BE2C (cell line): ENCODE measurements around the gene RANBP17.

Source experiments
- DNase-seq: peaks from one replicate; pipeline ENCODE4 v3.0.0-alpha.2; 2020
- H3K27me3 ChIP-seq: fragments of 250-450 bp; sonication (Bioruptor Pico); 2 replicates; pipeline ENCODE4 v1.5.1; 2020; ENCODE audit warnings: mild to moderate bottlenecking
- H3K36me3 ChIP-seq: fragments of 250-450 bp; sonication (Bioruptor Pico); 2 replicates; pipeline ENCODE4 v1.5.1; 2020; ENCODE audit warnings: mild to moderate bottlenecking
- H3K4me1 ChIP-seq: fragments of 250-450 bp; sonication (Bioruptor Pico); 2 replicates; pipeline ENCODE4 v1.5.1; 2020
- H3K4me3 ChIP-seq: 2 replicates; pipeline ENCODE4 v1.5.1; 2011; ENCODE audit warnings: low read depth, low read length
- H3K9me3 ChIP-seq: fragments of 250-450 bp; sonication (Bioruptor Pico); 2 replicates; pipeline ENCODE4 v1.5.1; 2020
- TF ChIP-seq, protein P1 (sequence below): IDR thresholded peaks from 2 replicates; pipeline ENCODE4 v1.5.1; 2012; ENCODE audit warnings: mild to moderate bottlenecking, low read depth, low read length

Gene RANBP17

DNA sequence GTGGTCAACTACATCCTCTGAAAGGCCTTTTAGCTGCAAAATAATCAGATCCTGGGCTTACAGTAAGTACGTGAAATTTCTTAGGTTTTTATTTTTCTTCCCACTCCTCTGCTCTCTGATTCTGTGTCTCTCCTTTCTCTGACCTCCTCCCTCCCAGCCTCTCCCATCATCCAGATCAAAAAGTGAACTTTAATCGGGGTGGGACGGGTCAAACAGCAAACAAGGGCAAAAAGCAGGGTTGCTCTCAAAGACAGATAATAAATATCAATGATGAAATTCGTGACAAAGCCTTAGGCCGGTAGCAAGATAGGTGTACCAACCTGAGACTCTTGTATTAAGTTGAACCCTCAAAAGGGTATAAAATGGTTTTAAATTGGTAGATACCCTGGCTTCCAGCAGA lies 76.1 kb downstream of the RANBP17 start:
- H3K4me1 ChIP-seq: no peaks in the 10 kb centered on the region
- H3K4me3 ChIP-seq: no peak overlapping the region
- H3K27me3 ChIP-seq: no peaks in the 10 kb centered on the region
- H3K9me3 ChIP-seq: no peaks in the 10 kb centered on the region
- H3K36me3 ChIP-seq: peaks cover 3% of the 10 kb centered on the region; the same call in 1 of the 2 replicates
- TF ChIP-seq, protein P1, sequence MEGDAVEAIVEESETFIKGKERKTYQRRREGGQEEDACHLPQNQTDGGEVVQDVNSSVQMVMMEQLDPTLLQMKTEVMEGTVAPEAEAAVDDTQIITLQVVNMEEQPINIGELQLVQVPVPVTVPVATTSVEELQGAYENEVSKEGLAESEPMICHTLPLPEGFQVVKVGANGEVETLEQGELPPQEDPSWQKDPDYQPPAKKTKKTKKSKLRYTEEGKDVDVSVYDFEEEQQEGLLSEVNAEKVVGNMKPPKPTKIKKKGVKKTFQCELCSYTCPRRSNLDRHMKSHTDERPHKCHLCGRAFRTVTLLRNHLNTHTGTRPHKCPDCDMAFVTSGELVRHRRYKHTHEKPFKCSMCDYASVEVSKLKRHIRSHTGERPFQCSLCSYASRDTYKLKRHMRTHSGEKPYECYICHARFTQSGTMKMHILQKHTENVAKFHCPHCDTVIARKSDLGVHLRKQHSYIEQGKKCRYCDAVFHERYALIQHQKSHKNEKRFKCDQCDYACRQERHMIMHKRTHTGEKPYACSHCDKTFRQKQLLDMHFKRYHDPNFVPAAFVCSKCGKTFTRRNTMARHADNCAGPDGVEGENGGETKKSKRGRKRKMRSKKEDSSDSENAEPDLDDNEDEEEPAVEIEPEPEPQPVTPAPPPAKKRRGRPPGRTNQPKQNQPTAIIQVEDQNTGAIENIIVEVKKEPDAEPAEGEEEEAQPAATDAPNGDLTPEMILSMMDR: no peak
- no peak for DNase-seq

DNA sequence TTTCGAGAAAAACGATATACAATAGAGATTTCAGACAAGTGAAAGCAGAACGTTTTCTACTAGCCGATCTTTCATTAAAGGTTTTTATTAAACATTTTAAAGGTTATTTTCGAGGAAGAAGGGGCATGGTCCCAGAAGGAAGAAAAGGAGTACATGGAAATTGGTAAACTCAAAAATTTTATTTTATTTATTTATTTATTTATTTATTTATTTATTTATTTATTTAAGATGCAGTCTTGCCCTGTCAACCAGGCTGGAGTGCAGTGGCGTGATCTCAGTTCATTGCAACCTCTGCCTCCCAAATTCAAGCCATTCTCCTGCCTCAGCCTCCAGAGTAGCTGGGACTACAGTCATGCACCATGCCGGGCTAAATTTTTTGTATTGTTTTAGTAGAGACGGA lies 77.4 kb downstream of the RANBP17 start:
- H3K9me3 ChIP-seq: no peaks in the 10 kb centered on the region
- no peaks in the 10 kb centered on the region for H3K27me3 ChIP-seq
- no peaks in the 10 kb centered on the region for H3K4me1 ChIP-seq
- no peak overlapping the region for H3K4me3 ChIP-seq
- TF ChIP-seq, protein P1: no peak
- DNase-seq: no peak
- peaks cover 3% of the 10 kb centered on the region; the same call in 1 of the 2 replicates for H3K36me3 ChIP-seq

DNA sequence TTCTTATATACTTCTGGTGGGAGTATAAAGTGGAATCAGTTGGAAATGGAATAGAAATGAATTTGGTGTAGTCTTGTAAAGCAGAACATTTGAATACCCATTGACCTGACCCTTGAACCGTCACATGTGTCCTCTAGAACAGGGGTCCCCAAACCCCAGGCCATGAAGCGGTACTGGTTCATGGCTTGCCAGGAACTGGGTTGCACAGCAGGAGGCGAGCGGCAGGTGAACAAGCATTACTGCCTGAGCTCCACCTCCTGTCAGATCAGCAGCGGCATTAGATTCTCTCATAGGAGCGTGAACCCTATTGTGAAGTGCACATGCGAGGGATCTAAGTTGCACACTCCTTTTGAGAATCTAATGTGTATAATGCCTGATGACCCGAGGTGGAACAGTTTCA lies 80.0 kb downstream of the RANBP17 start:
- no peaks in the 10 kb centered on the region for H3K9me3 ChIP-seq
- no peak overlapping the region for H3K4me3 ChIP-seq
- TF ChIP-seq, protein P1: no peak
- H3K36me3 ChIP-seq: peaks cover 3% of the 10 kb centered on the region; the same call in 1 of the 2 replicates
- no peaks in the 10 kb centered on the region for H3K4me1 ChIP-seq
- no peak for DNase-seq
- H3K27me3 ChIP-seq: no peaks in the 10 kb centered on the region

DNA sequence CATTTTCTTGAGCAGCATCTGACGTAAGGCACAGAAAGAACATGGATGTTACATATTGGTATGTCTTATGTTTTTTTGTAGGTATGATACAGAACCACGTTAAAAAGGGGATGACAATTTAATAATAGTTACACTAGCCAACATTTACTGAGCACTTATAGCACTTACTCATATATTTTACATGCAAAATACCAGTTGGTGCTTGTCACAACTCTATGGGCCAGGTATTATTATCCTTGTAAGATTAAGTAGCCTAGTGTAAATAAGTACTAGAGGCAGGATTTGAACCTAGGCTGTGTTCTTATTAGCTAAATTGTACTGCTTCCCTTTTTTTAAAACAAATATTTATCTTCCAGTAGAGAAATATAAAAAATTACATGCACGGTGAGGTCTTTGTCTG lies 83.5 kb downstream of the RANBP17 start:
- H3K36me3 ChIP-seq: no peaks in the 10 kb centered on the region
- H3K9me3 ChIP-seq: no peaks in the 10 kb centered on the region
- no peak for DNase-seq
- no peak overlapping the region for H3K4me3 ChIP-seq
- TF ChIP-seq, protein P1: no peak
- no peaks in the 10 kb centered on the region for H3K4me1 ChIP-seq
- no peaks in the 10 kb centered on the region for H3K27me3 ChIP-seq

DNA sequence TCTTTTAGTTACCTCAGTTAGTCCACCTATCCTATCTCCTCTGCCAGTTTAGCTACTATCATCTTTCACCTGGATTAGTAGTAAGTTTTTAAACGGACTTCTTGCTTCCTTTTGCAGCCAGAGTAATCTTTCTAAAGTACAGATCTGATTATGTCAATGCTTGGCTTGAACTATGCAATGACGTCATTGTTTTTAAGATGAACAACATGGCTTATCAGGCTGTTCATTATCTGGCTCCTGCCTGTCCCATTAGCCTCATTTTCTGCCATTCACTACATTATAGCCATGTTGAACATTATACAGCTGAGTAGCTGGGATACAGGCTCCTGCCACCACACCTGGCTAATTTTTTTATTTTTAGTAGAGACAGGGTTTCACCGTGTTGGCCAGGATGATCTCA lies 98.7 kb downstream of the RANBP17 start:
- no peaks in the 10 kb centered on the region for H3K27me3 ChIP-seq
- DNase-seq: no peak
- H3K36me3 ChIP-seq: no peaks in the 10 kb centered on the region
- H3K4me1 ChIP-seq: peaks cover 13% of the 10 kb centered on the region
- no peak overlapping the region for H3K4me3 ChIP-seq
- no peaks in the 10 kb centered on the region for H3K9me3 ChIP-seq
- TF ChIP-seq, protein P1: no peak

DNA sequence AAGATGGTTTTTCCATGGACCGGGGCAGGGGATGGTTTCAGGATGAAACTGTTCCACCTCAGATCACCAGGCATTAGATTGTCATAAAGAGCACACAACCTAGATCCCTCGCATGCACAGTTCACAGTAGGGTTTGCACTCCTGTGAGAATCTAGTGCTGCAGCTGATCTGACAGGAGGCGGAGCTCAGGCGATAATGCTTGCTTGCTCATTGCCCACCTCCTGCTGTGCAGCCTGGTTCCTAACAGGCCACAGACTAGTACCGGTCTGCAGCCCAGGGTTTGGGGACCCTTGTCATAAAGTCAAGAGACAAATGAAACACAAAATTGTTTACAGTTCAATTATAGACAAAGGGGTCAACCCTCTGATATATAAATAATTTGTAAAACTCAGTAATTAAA lies 101.7 kb downstream of the RANBP17 start:
- no peak for DNase-seq
- H3K4me3 ChIP-seq: no peak overlapping the region
- no peaks in the 10 kb centered on the region for H3K27me3 ChIP-seq
- peaks cover 13% of the 10 kb centered on the region for H3K4me1 ChIP-seq
- no peaks in the 10 kb centered on the region for H3K9me3 ChIP-seq
- H3K36me3 ChIP-seq: no peaks in the 10 kb centered on the region
- TF ChIP-seq, protein P1: no peak
